Progenitor cell of endocrine pancreas (in vitro differentiated cells): ENCODE data around the gene PPARG. TPM values are rescaled to one million over a fixed set of nuclear protein-coding genes. Genes with fewer than 3 reads are reported as not detected.
"Not testable (repeated sequence)": the region's sequence is repeated elsewhere in the genome, so short reads cannot be mapped to it uniquely, and the experiment has no call there.

Experiments
- DNase-seq: peaks from one replicate; pipeline ENCODE4 v3.0.0; 2021; ENCODE audit warnings: low spot score; ENCODE audit not compliant: unreplicated experiment
- H3K27ac Mint-ChIP-seq: 2 replicates; pipeline ENCODE4 v1.8.0; 2021; ENCODE audit warnings: mild to moderate bottlenecking, moderate library complexity, mixed read lengths
- H3K27me3 Mint-ChIP-seq: 2 replicates; pipeline ENCODE4 v1.8.0; 2021; ENCODE audit warnings: mixed read lengths
- H3K36me3 Mint-ChIP-seq: 2 replicates; pipeline ENCODE4 v1.8.0; 2022; ENCODE audit warnings: mixed read lengths; ENCODE audit not compliant: insufficient read depth
- H3K4me1 Mint-ChIP-seq: 2 replicates; pipeline ENCODE4 v1.8.0; 2021; ENCODE audit warnings: low read depth, mixed read lengths
- H3K4me3 Mint-ChIP-seq: 2 replicates; pipeline ENCODE4 v1.8.0; 2021; ENCODE audit warnings: low read depth, mild to moderate bottlenecking, moderate library complexity, mixed read lengths
- H3K9me3 Mint-ChIP-seq: 2 replicates; pipeline ENCODE4 v1.8.0; 2021; ENCODE audit warnings: low read depth, mixed read lengths
- total RNA-seq: library from RNA; stranded (reverse); gene quantifications from 2 replicates; pipeline ENCODE4 v1.2.1, GENCODE V29; 2021
- TF ChIP-seq, protein P1 (sequence below): fragments of 200-600 bp; sonication (generic); IDR thresholded peaks from one replicate; pipeline ENCODE4 v1.5.0; 2021; ENCODE audit warnings: antibody characterized with exemption, mild to moderate bottlenecking; ENCODE audit not compliant: unreplicated experiment

Gene PPARG
- total RNA-seq, 1 donor from 2014 or later, result 17.1 TPM

- no peaks in the 10 kb centered on the region for H3K4me1 Mint-ChIP-seq
- no peaks in the 10 kb centered on the region for H3K9me3 Mint-ChIP-seq
- TF ChIP-seq, protein P1, sequence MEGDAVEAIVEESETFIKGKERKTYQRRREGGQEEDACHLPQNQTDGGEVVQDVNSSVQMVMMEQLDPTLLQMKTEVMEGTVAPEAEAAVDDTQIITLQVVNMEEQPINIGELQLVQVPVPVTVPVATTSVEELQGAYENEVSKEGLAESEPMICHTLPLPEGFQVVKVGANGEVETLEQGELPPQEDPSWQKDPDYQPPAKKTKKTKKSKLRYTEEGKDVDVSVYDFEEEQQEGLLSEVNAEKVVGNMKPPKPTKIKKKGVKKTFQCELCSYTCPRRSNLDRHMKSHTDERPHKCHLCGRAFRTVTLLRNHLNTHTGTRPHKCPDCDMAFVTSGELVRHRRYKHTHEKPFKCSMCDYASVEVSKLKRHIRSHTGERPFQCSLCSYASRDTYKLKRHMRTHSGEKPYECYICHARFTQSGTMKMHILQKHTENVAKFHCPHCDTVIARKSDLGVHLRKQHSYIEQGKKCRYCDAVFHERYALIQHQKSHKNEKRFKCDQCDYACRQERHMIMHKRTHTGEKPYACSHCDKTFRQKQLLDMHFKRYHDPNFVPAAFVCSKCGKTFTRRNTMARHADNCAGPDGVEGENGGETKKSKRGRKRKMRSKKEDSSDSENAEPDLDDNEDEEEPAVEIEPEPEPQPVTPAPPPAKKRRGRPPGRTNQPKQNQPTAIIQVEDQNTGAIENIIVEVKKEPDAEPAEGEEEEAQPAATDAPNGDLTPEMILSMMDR, result no peak
- no peaks in the 10 kb centered on the region for H3K36me3 Mint-ChIP-seq
- no peak overlapping the region for H3K4me3 Mint-ChIP-seq
- H3K27me3 Mint-ChIP-seq, result no peaks in the 10 kb centered on the region
- H3K27ac Mint-ChIP-seq, result no peak overlapping the region
- DNase-seq, result no peak
Measured at GRCh38 chr3:12454816-12455121, 165.9 kb downstream of the PPARG start.

DNA sequence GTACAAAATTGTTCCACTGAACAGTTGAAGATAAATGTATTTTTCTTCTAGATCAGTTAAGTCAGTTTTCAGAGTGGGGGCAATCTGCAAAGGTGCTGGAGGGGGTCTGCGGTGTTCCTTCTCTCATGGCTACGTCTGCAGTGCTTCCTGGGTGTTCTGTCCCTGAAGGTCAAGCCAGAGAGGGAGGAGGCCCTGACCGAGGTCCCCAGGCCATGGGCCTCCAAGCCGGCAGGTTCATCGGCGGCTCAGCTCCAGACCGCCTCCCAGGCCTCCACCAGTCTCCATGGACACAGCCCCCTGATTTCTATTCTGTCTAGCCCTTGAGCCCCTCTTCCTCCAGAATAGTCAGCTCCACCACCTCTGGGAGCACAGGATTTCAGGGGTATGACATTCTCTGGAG lies 166.9 kb downstream of the PPARG start:
- Mint-ChIP-seq H3K27me3 (no peaks in the 10 kb centered on the region), H3K27ac (no peak overlapping the region), H3K9me3 (no peaks in the 10 kb centered on the region), H3K4me3 (no peak overlapping the region), H3K36me3 (no peaks in the 10 kb centered on the region), H3K4me1 (no peaks in the 10 kb centered on the region)
- TF ChIP-seq, protein P1, result no peak
- DNase-seq, result no peak

- H3K27me3 Mint-ChIP-seq, result no peaks in the 10 kb centered on the region
- DNase-seq, result no peak
- H3K36me3 Mint-ChIP-seq, result no peaks in the 10 kb centered on the region
- H3K4me1 Mint-ChIP-seq, result peaks cover 2% of the 10 kb centered on the region
- no peak overlapping the region for H3K4me3 Mint-ChIP-seq
- TF ChIP-seq, protein P1, result no peak
- no peak overlapping the region for H3K27ac Mint-ChIP-seq
- H3K9me3 Mint-ChIP-seq, result no peaks in the 10 kb centered on the region
Measured at GRCh38 chr3:12456441-12456840, 167.6 kb downstream of the PPARG start.

- H3K36me3 Mint-ChIP-seq, H3K4me1 Mint-ChIP-seq, DNase-seq, H3K27me3 Mint-ChIP-seq, H3K4me3 Mint-ChIP-seq, H3K27ac Mint-ChIP-seq, H3K9me3 Mint-ChIP-seq: not testable (repeated sequence)
Measured at GRCh38 chr3:12457380-12457779, 168.5 kb downstream of the PPARG start.

DNA sequence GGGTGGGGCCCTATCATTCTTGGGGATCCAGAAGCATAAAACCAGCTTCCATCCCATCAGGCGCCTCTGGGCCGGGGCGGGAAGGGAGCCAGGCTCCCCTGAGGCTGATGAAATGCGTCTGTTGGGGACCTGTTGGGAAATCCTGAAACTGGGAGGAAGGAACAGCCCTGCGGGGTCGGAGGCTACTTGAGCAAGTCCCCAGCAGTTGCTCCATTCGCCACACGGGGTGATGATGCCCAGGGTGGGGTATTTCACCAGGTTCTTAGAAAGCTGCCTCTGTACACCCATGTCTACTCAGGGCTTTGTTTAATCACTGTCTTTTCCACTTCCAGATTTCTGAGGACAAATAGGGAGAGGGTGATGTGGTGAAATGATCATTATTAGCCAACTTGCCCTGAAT lies 170.0 kb downstream of the PPARG start:
- Mint-ChIP-seq H3K27me3 (no peaks in the 10 kb centered on the region), H3K27ac (no peak overlapping the region)
- no peak for DNase-seq

GRCh38 chr3:12460127-12460526 lies 171.3 kb downstream of the PPARG start:
- H3K27me3 Mint-ChIP-seq, result no peaks in the 10 kb centered on the region
- no peaks in the 10 kb centered on the region for H3K36me3 Mint-ChIP-seq
- TF ChIP-seq, protein P1, result no peak
- no peaks in the 10 kb centered on the region for H3K9me3 Mint-ChIP-seq
- no peak for DNase-seq
- no peak overlapping the region for H3K4me3 Mint-ChIP-seq
- H3K4me1 Mint-ChIP-seq, result peaks cover 6% of the 10 kb centered on the region
- no peak overlapping the region for H3K27ac Mint-ChIP-seq

More for the DNA sequence above, 170.0 kb downstream of the PPARG start:
- no peak overlapping the region for H3K4me3 Mint-ChIP-seq
- peaks cover 6% of the 10 kb centered on the region for H3K4me1 Mint-ChIP-seq
- no peaks in the 10 kb centered on the region for H3K36me3 Mint-ChIP-seq
- no peaks in the 10 kb centered on the region for H3K9me3 Mint-ChIP-seq
- TF ChIP-seq, protein P1, result no peak
